Measurements from ENCODE around the gene SARS2. TPM values are rescaled to one million over a fixed set of nuclear protein-coding genes. Genes with fewer than 3 reads are reported as not detected.

Gene SARS2
- total RNA-seq, 1 experiment from 2014 or later: 74.7 TPM

GRCh38 chr19:38930776-38931520, 385 bp upstream of the SARS2 start, which contains the start of gene MRPS12 (continued):
- TF ChIP-seq CDX4 (CRISPR knock-in tag; IDR thresholded peaks at IDR 0.05; ENCODE audit: borderline replicate concordance) (no peak), ZNF121 (CRISPR knock-in tag; IDR thresholded peaks at IDR 0.05) (no peak), GABPB1 (CRISPR knock-in tag; IDR thresholded peaks at IDR 0.05) (no peak), JAZF1 (CRISPR knock-in tag; IDR thresholded peaks at IDR 0.05) (no peak), ZNF232 (CRISPR knock-in tag; IDR thresholded peaks at IDR 0.05) (no peak), ZNF416 (CRISPR knock-in tag; IDR thresholded peaks at IDR 0.05) (no peak), E2F4 (CRISPR knock-in tag; IDR thresholded peaks at IDR 0.05; ENCODE audit: borderline replicate concordance, low read depth) (no peak), AR (CRISPR knock-in tag; IDR thresholded peaks at IDR 0.05) (no peak), ATF3 (CRISPR knock-in tag; conservative IDR thresholded peaks at IDR 0.05) (no peak), ZBTB21 (CRISPR knock-in tag; IDR thresholded peaks at IDR 0.05; ENCODE audit: borderline replicate concordance) (no peak), MXD4 (CRISPR knock-in tag; IDR thresholded peaks at IDR 0.05; ENCODE audit: borderline replicate concordance) (no peak), NFYB (CRISPR knock-in tag; conservative IDR thresholded peaks at IDR 0.05; ENCODE audit: low read depth) (peak; percentile 89), OVOL2 (CRISPR knock-in tag; IDR thresholded peaks at IDR 0.05; ENCODE audit: borderline replicate concordance) (no peak), NR2C2 (CRISPR knock-in tag; IDR thresholded peaks at IDR 0.05) (no peak), SP1 (CRISPR knock-in tag; conservative IDR thresholded peaks at IDR 0.05) (peak; percentile 55; the same call in 1 of the 2 replicates), PRDM15 (CRISPR knock-in tag; IDR thresholded peaks at IDR 0.05) (no peak), TP53 (CRISPR knock-in tag; IDR thresholded peaks at IDR 0.05) (no peak), CREB1 (CRISPR knock-in tag; IDR thresholded peaks at IDR 0.05) (no peak), CBFB (CRISPR knock-in tag; IDR thresholded peaks at IDR 0.05; ENCODE audit: low read depth) (no peak), ATF6 (CRISPR knock-in tag; IDR thresholded peaks at IDR 0.05) (no peak), CREM (CRISPR knock-in tag; IDR thresholded peaks at IDR 0.05) (peak; percentile 66), IRF2 (CRISPR knock-in tag; IDR thresholded peaks at IDR 0.05; ENCODE audit: borderline replicate concordance, low read depth) (no peak), HMGA2 (CRISPR knock-in tag; IDR thresholded peaks at IDR 0.05) (no peak), ATF1 (CRISPR knock-in tag; IDR thresholded peaks at IDR 0.05) (no peak), ZNF532 (CRISPR knock-in tag; IDR thresholded peaks at IDR 0.05; ENCODE audit: borderline replicate concordance) (no peak)

Measured in WTC11 (cell line).